Common myeloid progenitor, CD34-positive (primary cell): ENCODE measurements around the gene PEAK1.

Experiments used
- CTCF ChIA-PET: fragments of 350-600 bp; sonication (Branson Sonifier 250); formaldehyde crosslinking; loops from one replicate; lab custom pipeline; 2021; ENCODE audit warnings: antibody characterized with exemption; lab: Charles Lee
- POLR2A ChIA-PET: fragments of 350-600 bp; sonication (Branson Sonifier 250); formaldehyde crosslinking; loops from one replicate; lab custom pipeline; 2021; ENCODE audit warnings: antibody characterized with exemption; lab: Charles Lee
- DNase-seq, 3 donors: peaks; one replicate each; pipeline versions ENCODE4 v3.0.0 to v3.0.0-alpha.2; 2013
- H3K27ac ChIP-seq, 2 experiments: 1 replicate in 1 of 2; 2 replicates in 1 of 2; pipeline ENCODE4 v1.7.0; 2013; ENCODE audit warnings: inconsistent platforms in 2 of 2, low read length in 2 of 2, mild to moderate bottlenecking in 2 of 2, low read depth in 1 of 2, moderate library complexity in 1 of 2; ENCODE audit not compliant: severe bottlenecking in 2 of 2, insufficient read depth in 1 of 2, poor library complexity in 1 of 2
- H3K27me3 ChIP-seq, 5 experiments: replicated peaks in 2 of 5; 1 replicate in 3 of 5; 2 replicates in 2 of 5; pipeline versions ENCODE4 v1.6.1 to v1.7.0; 2013; ENCODE audit warnings: low read length in 4 of 5, mild to moderate bottlenecking in 2 of 5, moderate library complexity in 2 of 5, inconsistent platforms in 1 of 5; ENCODE audit not compliant: insufficient read depth in 5 of 5, control insufficient read depth in 4 of 5
- H3K36me3 ChIP-seq, 4 experiments: 1 replicate in 2 of 4; 2 replicates in 2 of 4; pipeline versions ENCODE4 v1.6.1 to v1.7.0; 2013; ENCODE audit warnings: low read length in 3 of 4, control low read depth in 1 of 4, mild to moderate bottlenecking in 1 of 4; ENCODE audit not compliant: control insufficient read depth in 4 of 4, insufficient read depth in 4 of 4
- H3K4me1 ChIP-seq, 4 experiments: 1 replicate in 3 of 4; 2 replicates in 1 of 4; pipeline versions ENCODE4 v1.6.1 to v1.7.1; 2013; ENCODE audit warnings: low read length in 3 of 4, mild to moderate bottlenecking in 3 of 4, control low read depth in 1 of 4, inconsistent platforms in 1 of 4, moderate library complexity in 1 of 4; ENCODE audit not compliant: control insufficient read depth in 4 of 4, insufficient read depth in 4 of 4; ENCODE audit errors: control extremely low read depth in 1 of 4
- H3K4me3 ChIP-seq, 7 experiments: 1 replicate in 4 of 7; 2 replicates in 3 of 7; pipeline versions ENCODE4 v1.5.1 to v1.7.0; 2013; ENCODE audit warnings: mild to moderate bottlenecking in 7 of 7, low read length in 6 of 7, moderate library complexity in 6 of 7, inconsistent platforms in 2 of 7, low read depth in 2 of 7, control low read depth in 1 of 7; ENCODE audit not compliant: insufficient read depth in 4 of 7, control insufficient read depth in 1 of 7; ENCODE audit errors: extremely low read depth in 1 of 7
- H3K9me3 ChIP-seq, 5 experiments: 1 replicate in 4 of 5; 2 replicates in 1 of 5; pipeline versions ENCODE4 v1.6.1 to v1.7.1; 2013; ENCODE audit warnings: low read length in 4 of 5, mild to moderate bottlenecking in 2 of 5, inconsistent platforms in 1 of 5, low read depth in 1 of 5, moderate library complexity in 1 of 5; ENCODE audit not compliant: control insufficient read depth in 4 of 5, insufficient read depth in 2 of 5; ENCODE audit errors: control extremely low read depth in 1 of 5
- WGBS: methylation state at CpG from one replicate; pipeline ENCODE4 v1.1.5; 2013; ENCODE audit not compliant: insufficient coverage; 5-methylcytosine and 5-hydroxymethylcytosine counted together

PEAK1 gene

GRCh38 chr15:77336006-77336405 lies 83.9 kb downstream of the PEAK1 start:
- Histone ChIP-seq H3K4me1 (peaks cover 0 to 2% (median 0%) of the 10 kb centered on the region in 4 experiments), H3K36me3 (peaks cover 0 to 3% (median 0%) of the 10 kb centered on the region in 4 experiments), H3K9me3 (peaks cover 0 to 5% (median 2%) of the 10 kb centered on the region in 5 experiments), H3K27ac (no peak overlapping the region), H3K4me3 (no peak overlapping the region), H3K27me3 (no peaks in the 10 kb centered on the region)
- DNase-seq: no peak
- CTCF ChIA-PET: no interaction called here
- WGBS: no CpG with 5 or more reads among the region's 2 CpGs
- POLR2A ChIA-PET: no interaction called here

GRCh38 chr15:77335298-77335697 lies 84.6 kb downstream of the PEAK1 start:
- POLR2A ChIA-PET: no interaction called here
- H3K4me1 ChIP-seq: peaks cover 0 to 2% (median 0%) of the 10 kb centered on the region in 4 experiments
- no peak overlapping the region for H3K27ac ChIP-seq
- H3K9me3 ChIP-seq: peaks cover 0 to 3% (median 0%) of the 10 kb centered on the region in 5 experiments
- peak in 2 of 3 donors; percentile 10 to 30 for DNase-seq
- H3K36me3 ChIP-seq: peaks cover 0 to 3% (median 0%) of the 10 kb centered on the region in 4 experiments
- CTCF ChIA-PET: no interaction called here
- WGBS: 87% methylated on average over 4 of the region's 4 CpGs
- no peak overlapping the region for H3K4me3 ChIP-seq
- no peaks in the 10 kb centered on the region for H3K27me3 ChIP-seq

- no peaks in the 10 kb centered on the region for H3K27me3 ChIP-seq
- peaks cover 0 to 2% (median 0%) of the 10 kb centered on the region in 4 experiments for H3K4me1 ChIP-seq
- no CpG with 5 or more reads among the region's 2 CpGs for WGBS
- no peak overlapping the region for H3K4me3 ChIP-seq
- no peaks in the 10 kb centered on the region for H3K36me3 ChIP-seq
- H3K9me3 ChIP-seq: no peaks in the 10 kb centered on the region
- peak in 2 of 3 donors; percentile 27 to 31 for DNase-seq
- ChIA-PET CTCF (interaction anchor here (1.2 kb wide), 1 partner anchor 14 kb away, joined by 3 read pairs; no protein-coding TSS in a partner anchor), POLR2A (no interaction called here)
- H3K27ac ChIP-seq: no peak overlapping the region
These were observed 86.7 kb downstream of the PEAK1 start for GRCh38 chr15:77333166-77333565.

GRCh38 chr15:77329202-77329601 lies 90.7 kb downstream of the PEAK1 start:
- Histone ChIP-seq H3K27ac (no peak overlapping the region), H3K4me1 (peaks cover 0 to 2% (median 0%) of the 10 kb centered on the region in 4 experiments), H3K4me3 (no peak overlapping the region), H3K9me3 (no peaks in the 10 kb centered on the region), H3K36me3 (no peaks in the 10 kb centered on the region), H3K27me3 (no peaks in the 10 kb centered on the region)
- ChIA-PET POLR2A (no interaction called here), CTCF (no interaction called here)
- no peak for DNase-seq
- no CpG with 5 or more reads among the region's 1 CpG for WGBS

DNA sequence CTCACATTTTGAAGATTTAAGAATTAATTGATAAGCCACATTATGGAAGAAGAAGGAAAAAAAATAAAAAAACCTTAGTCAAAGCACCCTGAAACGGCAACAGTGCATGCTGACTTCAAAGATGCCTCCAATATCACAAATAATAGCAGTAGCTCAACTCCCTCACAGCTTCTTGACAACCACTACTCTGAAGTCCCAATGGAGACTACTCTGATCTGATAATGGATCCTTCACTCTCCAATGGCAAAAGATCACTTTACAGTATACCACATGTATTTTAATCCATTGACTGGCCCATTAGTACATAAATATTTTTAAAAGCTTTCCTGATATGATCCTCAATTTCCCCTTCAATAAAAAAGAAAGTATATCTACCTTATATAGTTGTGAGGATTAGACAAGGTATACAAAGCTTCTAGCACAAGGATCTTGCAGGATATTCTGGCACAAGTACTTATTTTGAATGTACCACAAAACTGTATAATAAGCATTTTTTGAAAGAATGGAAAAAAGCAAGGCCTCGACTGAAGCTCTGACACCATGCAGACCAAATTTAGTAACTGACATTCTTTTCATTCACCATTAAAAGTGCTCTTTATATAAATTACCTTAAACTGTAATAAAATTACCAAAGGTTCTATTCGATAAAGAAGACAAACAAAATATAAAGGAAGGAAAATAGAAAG lies 91.9 kb downstream of the PEAK1 start:
- Histone ChIP-seq H3K4me3 (no peak overlapping the region), H3K27me3 (no peaks in the 10 kb centered on the region), H3K4me1 (peaks cover 0 to under 1% (median 0%) of the 10 kb centered on the region in 4 experiments), H3K36me3 (no peaks in the 10 kb centered on the region), H3K9me3 (peaks cover 0 to 2% (median 0%) of the 10 kb centered on the region in 5 experiments), H3K27ac (no peak overlapping the region)
- DNase-seq: no peak
- ChIA-PET POLR2A (interaction anchor here (0.6 kb wide), 1 partner anchor 36 kb away, joined by 4 read pairs; no protein-coding TSS in a partner anchor), CTCF (no interaction called here)
- WGBS: 100% methylated on average over 1 of the region's 3 CpGs

DNA sequence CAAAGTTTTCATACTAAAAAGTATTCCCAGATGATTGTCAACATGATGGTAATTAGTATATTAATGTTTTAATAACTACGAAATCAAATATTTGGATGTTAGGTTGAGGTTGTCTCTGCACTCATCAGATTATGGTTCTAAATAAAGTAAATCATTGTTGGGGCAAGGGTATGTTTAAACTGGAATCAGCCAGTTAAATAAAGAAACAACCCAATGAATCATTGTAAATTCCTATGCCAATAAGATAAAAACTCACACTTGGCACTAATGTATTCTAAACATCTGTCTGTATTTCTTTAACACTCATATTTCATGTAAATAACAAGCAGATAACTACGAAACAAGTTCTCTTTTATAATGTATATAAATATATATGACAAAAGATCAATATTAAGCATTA lies 92.7 kb downstream of the PEAK1 start:
- POLR2A ChIA-PET: interaction anchor here (0.6 kb wide), 1 partner anchor 35 kb away, joined by 4 read pairs; no protein-coding TSS in a partner anchor
- CTCF ChIA-PET: no interaction called here
- WGBS: no CpG with 5 or more reads among the region's 2 CpGs
- Histone ChIP-seq H3K4me1 (no peaks in the 10 kb centered on the region), H3K4me3 (no peak overlapping the region), H3K36me3 (no peaks in the 10 kb centered on the region), H3K27ac (no peak overlapping the region), H3K9me3 (peaks cover 0 to 2% (median 0%) of the 10 kb centered on the region in 5 experiments), H3K27me3 (no peaks in the 10 kb centered on the region)
- DNase-seq: no peak

GRCh38 chr15:77326366-77326765 lies 93.5 kb downstream of the PEAK1 start:
- Histone ChIP-seq H3K9me3 (peaks cover 0 to 2% (median 0%) of the 10 kb centered on the region in 5 experiments), H3K27ac (no peak overlapping the region), H3K4me1 (no peaks in the 10 kb centered on the region), H3K36me3 (no peaks in the 10 kb centered on the region), H3K27me3 (no peaks in the 10 kb centered on the region), H3K4me3 (no peak overlapping the region)
- POLR2A ChIA-PET: no interaction called here
- DNase-seq: no peak
- CTCF ChIA-PET: no interaction called here
- no CpG with 5 or more reads among the region's 2 CpGs for WGBS
